Neural cell (in vitro differentiated cells): ENCODE measurements around the gene ZNF618. TPM values are rescaled to one million over a fixed set of nuclear protein-coding genes. Genes with fewer than 3 reads are reported as not detected.

Experiments used
- H2AFZ ChIP-seq: fragments of 200-600, 300-800 bp; sonication (generic), shearing (Covaris generic); 2 replicates; pipeline ENCODE4 v1.6.0; 2014; ENCODE audit warnings: low read depth, mild to moderate bottlenecking, antibody characterized with exemption, low read length, moderate library complexity
- H3F3A ChIP-seq: fragments of 200-600 bp; shearing (Covaris generic); 2 replicates; pipeline ENCODE4 v1.6.1; 2016; ENCODE audit warnings: mild to moderate bottlenecking, moderate library complexity, mixed read lengths, antibody characterized with exemption, low read length; ENCODE audit not compliant: insufficient read depth, poor library complexity, severe bottlenecking
- H3K27ac ChIP-seq: fragments of 200-600, 300-800 bp; sonication (generic), shearing (Covaris generic); 2 replicates; pipeline ENCODE4 v1.5.1; 2014; ENCODE audit warnings: mild to moderate bottlenecking, low read length, moderate library complexity
- H3K27me3 ChIP-seq: fragments of 300-800, 200-600 bp; sonication (generic), shearing (Covaris generic); 2 replicates; pipeline ENCODE4 v1.6.0; 2014; ENCODE audit warnings: mild to moderate bottlenecking, low read depth, low read length, moderate library complexity; ENCODE audit not compliant: insufficient read depth
- H3K36me3 ChIP-seq: fragments of 300-800, 200-600 bp; sonication (generic), shearing (Covaris generic); 2 replicates; pipeline ENCODE4 v1.5.1; 2014; ENCODE audit warnings: mild to moderate bottlenecking, antibody characterized with exemption, low read length, moderate library complexity; ENCODE audit not compliant: insufficient read depth
- H3K4me2 ChIP-seq: fragments of 300-800, 200-600 bp; sonication (generic), shearing (Covaris generic); 2 replicates; pipeline ENCODE4 v1.6.0; 2014; ENCODE audit warnings: mild to moderate bottlenecking, low read length
- H3K4me3 ChIP-seq: fragments of 300-800, 200-600 bp; sonication (generic), shearing (Covaris generic); 2 replicates; pipeline ENCODE4 v1.5.1; 2014; ENCODE audit warnings: mild to moderate bottlenecking, low read length, moderate library complexity
- H3K79me2 ChIP-seq: fragments of 200-600 bp; shearing (Covaris generic); replicated peaks from 2 replicates; pipeline ENCODE4 v1.6.0; 2014; ENCODE audit warnings: mild to moderate bottlenecking, low read length, moderate library complexity; ENCODE audit not compliant: insufficient read depth
- H3K9ac ChIP-seq: fragments of 300-800, 200-600 bp; sonication (generic), shearing (Covaris generic); 2 replicates; pipeline ENCODE4 v1.6.1; 2016; ENCODE audit warnings: mild to moderate bottlenecking, low read length, mixed read lengths
- H3K9me2 ChIP-seq: fragments of 200-600 bp; shearing (Covaris generic); 2 replicates; pipeline ENCODE4 v1.6.1; 2016; ENCODE audit warnings: mild to moderate bottlenecking, low read length, mixed read lengths; ENCODE audit not compliant: insufficient read depth
- H3K9me3 ChIP-seq: fragments of 200-600, 300-800 bp; sonication (generic), shearing (Covaris generic); 2 replicates; pipeline ENCODE4 v1.6.1; 2016; ENCODE audit warnings: mild to moderate bottlenecking, mixed run types, low read length, moderate library complexity, mixed read lengths
- H4K20me1 ChIP-seq: fragments of 200-600 bp; shearing (Covaris generic); 2 replicates; pipeline ENCODE4 v1.6.1; 2016; ENCODE audit warnings: mild to moderate bottlenecking, mixed run types; ENCODE audit not compliant: insufficient read depth
- EP300 ChIP-seq: fragments of 450-650 bp; conservative IDR thresholded peaks from 2 replicates; pipeline ENCODE4 v1.6.1; 2014; ENCODE audit warnings: antibody characterized with exemption, mild to moderate bottlenecking, moderate library complexity; ENCODE audit not compliant: poor library complexity, severe bottlenecking
- EZH2 ChIP-seq: fragments of 200-600, 300-800 bp; shearing (Covaris generic), sonication (generic); IDR thresholded peaks from 2 replicates; pipeline ENCODE4 v1.6.1; 2014; ENCODE audit warnings: antibody characterized with exemption, low read length, borderline replicate concordance, mild to moderate bottlenecking; ENCODE audit not compliant: insufficient read depth, poor library complexity, severe bottlenecking
- MXI1 ChIP-seq: fragments of 450-650 bp; conservative IDR thresholded peaks from 2 replicates; pipeline ENCODE4 v1.6.1; 2014; ENCODE audit warnings: antibody characterized with exemption, mild to moderate bottlenecking; ENCODE audit not compliant: poor library complexity, severe bottlenecking
- POLR2AphosphoS5 ChIP-seq: IDR thresholded peaks from 2 replicates; pipeline ENCODE4 v1.6.1; 2012
- RAD21 ChIP-seq: fragments of 450-650 bp; conservative IDR thresholded peaks from 2 replicates; pipeline ENCODE4 v1.6.1; 2014; ENCODE audit warnings: antibody characterized with exemption, mild to moderate bottlenecking, moderate library complexity
- REST ChIP-seq: IDR thresholded peaks from 2 replicates; pipeline ENCODE4 v1.6.1; 2012; ENCODE audit warnings: borderline replicate concordance
- SMC3 ChIP-seq: fragments of 450-650 bp; conservative IDR thresholded peaks from 2 replicates; pipeline ENCODE4 v1.6.1; 2014; ENCODE audit warnings: antibody characterized with exemption, mild to moderate bottlenecking, moderate library complexity; ENCODE audit not compliant: poor library complexity
- TAF1 ChIP-seq: IDR thresholded peaks from 2 replicates; pipeline ENCODE4 v1.6.1; 2012; ENCODE audit warnings: low read depth
- polyA plus RNA-seq: library from polyadenylated mRNA; depleted of rRNA; stranded (reverse); fragments of >200 nt; gene quantifications from 2 replicates; pipeline ENCODE4 v1.2.3, GENCODE V29; 2014
- TF ChIP-seq, protein P1 (sequence below): fragments of 450-650 bp; IDR thresholded peaks from 2 replicates; pipeline ENCODE4 v1.5.1; 2014; ENCODE audit warnings: antibody characterized with exemption, mild to moderate bottlenecking, moderate library complexity; ENCODE audit not compliant: poor library complexity, severe bottlenecking

ZNF618 gene
- polyA plus RNA-seq, 1 donor from 2014 or later: 7.1 TPM

GRCh38 chr9:114051706-114052105 lies 175.6 kb downstream of the ZNF618 start:
- Histone ChIP-seq H3K36me3 (peaks cover 16% of the 10 kb centered on the region), H3K9ac (no peak overlapping the region), H3K79me2 (no peaks in the 10 kb centered on the region), H3F3A (no peaks in the 10 kb centered on the region), H4K20me1 (no peaks in the 10 kb centered on the region), H2AFZ (no peak overlapping the region), H3K9me2 (no peaks in the 10 kb centered on the region), H3K4me2 (no peak overlapping the region), H3K4me3 (no peak overlapping the region), H3K9me3 (no peaks in the 10 kb centered on the region), H3K27ac (no peak overlapping the region), H3K27me3 (no peaks in the 10 kb centered on the region)
- no peak for TF ChIP-seq TAF1
- TF ChIP-seq SMC3: no peak
- TF ChIP-seq, protein P1, sequence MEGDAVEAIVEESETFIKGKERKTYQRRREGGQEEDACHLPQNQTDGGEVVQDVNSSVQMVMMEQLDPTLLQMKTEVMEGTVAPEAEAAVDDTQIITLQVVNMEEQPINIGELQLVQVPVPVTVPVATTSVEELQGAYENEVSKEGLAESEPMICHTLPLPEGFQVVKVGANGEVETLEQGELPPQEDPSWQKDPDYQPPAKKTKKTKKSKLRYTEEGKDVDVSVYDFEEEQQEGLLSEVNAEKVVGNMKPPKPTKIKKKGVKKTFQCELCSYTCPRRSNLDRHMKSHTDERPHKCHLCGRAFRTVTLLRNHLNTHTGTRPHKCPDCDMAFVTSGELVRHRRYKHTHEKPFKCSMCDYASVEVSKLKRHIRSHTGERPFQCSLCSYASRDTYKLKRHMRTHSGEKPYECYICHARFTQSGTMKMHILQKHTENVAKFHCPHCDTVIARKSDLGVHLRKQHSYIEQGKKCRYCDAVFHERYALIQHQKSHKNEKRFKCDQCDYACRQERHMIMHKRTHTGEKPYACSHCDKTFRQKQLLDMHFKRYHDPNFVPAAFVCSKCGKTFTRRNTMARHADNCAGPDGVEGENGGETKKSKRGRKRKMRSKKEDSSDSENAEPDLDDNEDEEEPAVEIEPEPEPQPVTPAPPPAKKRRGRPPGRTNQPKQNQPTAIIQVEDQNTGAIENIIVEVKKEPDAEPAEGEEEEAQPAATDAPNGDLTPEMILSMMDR: no peak
- TF ChIP-seq MXI1: no peak
- no peak for TF ChIP-seq EP300
- no peak for TF ChIP-seq POLR2AphosphoS5
- no peak for TF ChIP-seq REST
- TF ChIP-seq RAD21: no peak
- no peak for TF ChIP-seq EZH2

DNA sequence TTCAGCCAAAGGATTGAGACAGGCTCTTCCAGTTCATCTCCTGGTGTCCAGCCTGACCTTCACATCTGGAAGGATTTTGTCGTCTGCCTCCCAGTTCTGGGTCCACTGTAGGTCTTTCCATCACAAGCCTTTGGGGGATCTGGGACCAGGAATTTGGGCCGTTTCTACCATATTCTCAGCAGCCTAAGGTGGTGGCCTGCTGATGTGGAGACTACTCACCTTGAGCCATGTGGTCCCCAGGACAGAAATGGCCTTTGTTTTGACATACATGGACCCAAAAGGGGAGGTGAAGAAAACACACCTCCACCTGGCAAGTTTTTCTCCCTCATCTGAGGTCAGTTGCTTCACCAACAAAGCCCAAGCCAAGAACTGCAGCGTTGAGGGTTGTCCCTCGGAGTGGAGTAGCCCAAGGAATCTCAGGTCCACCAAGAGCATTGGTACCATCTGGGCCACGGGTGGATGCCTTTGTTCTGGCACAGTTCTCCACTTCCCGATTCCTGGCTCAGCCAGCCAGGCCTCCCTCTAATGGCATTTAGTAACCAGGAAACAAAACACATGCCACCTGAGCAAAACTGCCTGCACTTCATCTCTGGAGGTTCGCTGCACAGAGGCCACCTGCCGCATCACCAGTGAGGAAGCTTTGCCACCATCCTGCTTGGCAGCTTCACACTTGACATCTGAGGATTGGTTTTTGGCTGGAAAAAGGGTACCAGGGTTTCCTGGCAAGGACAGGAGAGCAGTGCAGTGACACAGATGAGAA lies 177.3 kb downstream of the ZNF618 start:
- Histone ChIP-seq H3F3A (no peaks in the 10 kb centered on the region), H3K27me3 (no peaks in the 10 kb centered on the region), H2AFZ (no peak overlapping the region), H3K27ac (no peak overlapping the region), H3K4me3 (no peak overlapping the region), H3K9me2 (no peaks in the 10 kb centered on the region), H3K9me3 (no peaks in the 10 kb centered on the region), H3K9ac (no peak overlapping the region), H3K79me2 (no peaks in the 10 kb centered on the region), H3K4me2 (no peak overlapping the region), H4K20me1 (no peaks in the 10 kb centered on the region), H3K36me3 (peaks cover 10% of the 10 kb centered on the region)
- TF ChIP-seq SMC3 (no peak), MXI1 (no peak)
